Right lobe of liver (tissue), 4 donors: ENCODE data around the gene THTPA.

Experiments
- POLR2A ChIP-seq: fragments of 450-650 bp; IDR thresholded peaks from one replicate; pipeline ENCODE4 v1.6.1; 2017; ENCODE audit warnings: antibody characterized with exemption, mild to moderate bottlenecking
- TF ChIP-seq, protein P1 (sequence below), 4 donors: fragments of 200-600 bp in 3 of 4; fragments of 450-650 bp in 1 of 4; IDR thresholded peaks; one replicate each; pipeline versions ENCODE4 v1.5.1 to v1.8.0; 2016 to 2022; ENCODE audit warnings: antibody characterized with exemption in 4 of 4, mild to moderate bottlenecking in 2 of 4
- donor health status: DM: no; HTN: no; CAD: no.
- donor health status: DM: no; HTN: no; CAD: no.
- donor health status: DM: no; HTN: yes; CAD: no.

DNA sequence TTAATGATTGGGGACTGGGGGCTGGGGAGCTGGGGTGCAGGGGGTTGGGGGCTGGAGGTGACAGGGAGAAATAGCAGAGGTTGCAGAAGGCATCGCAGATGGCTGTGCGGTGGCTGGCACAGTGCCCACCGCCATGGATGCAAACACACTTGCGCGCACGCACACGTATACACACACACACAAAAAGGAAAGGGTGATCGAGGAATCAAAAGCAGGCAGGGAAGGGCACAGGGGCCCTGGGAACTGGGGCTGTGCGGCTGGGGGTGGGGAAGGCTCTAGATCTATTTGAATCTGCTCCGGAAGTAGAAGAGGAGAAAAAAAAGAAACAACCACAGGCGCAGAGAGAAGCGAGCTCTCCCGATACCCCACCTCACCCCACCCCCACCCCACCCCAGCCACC, 43.9 kb upstream of the THTPA start:
- TF ChIP-seq, protein P1, sequence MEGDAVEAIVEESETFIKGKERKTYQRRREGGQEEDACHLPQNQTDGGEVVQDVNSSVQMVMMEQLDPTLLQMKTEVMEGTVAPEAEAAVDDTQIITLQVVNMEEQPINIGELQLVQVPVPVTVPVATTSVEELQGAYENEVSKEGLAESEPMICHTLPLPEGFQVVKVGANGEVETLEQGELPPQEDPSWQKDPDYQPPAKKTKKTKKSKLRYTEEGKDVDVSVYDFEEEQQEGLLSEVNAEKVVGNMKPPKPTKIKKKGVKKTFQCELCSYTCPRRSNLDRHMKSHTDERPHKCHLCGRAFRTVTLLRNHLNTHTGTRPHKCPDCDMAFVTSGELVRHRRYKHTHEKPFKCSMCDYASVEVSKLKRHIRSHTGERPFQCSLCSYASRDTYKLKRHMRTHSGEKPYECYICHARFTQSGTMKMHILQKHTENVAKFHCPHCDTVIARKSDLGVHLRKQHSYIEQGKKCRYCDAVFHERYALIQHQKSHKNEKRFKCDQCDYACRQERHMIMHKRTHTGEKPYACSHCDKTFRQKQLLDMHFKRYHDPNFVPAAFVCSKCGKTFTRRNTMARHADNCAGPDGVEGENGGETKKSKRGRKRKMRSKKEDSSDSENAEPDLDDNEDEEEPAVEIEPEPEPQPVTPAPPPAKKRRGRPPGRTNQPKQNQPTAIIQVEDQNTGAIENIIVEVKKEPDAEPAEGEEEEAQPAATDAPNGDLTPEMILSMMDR (IDR thresholded peaks at IDR 0.05) = no peak
- no peak for TF ChIP-seq POLR2A
